Keratinocyte (primary cell): ENCODE results near the gene PRKAR2A.
"Not testable (repeated sequence)": the region's sequence is repeated elsewhere in the genome, so short reads cannot be mapped to it uniquely, and the experiment has no call there.

Experiments
- EZH2 ChIP-seq: IDR thresholded peaks from one replicate; pipeline ENCODE4 v1.6.1; 2012; ENCODE audit warnings: inconsistent platforms, mild to moderate bottlenecking, low read length, moderate library complexity
- TF ChIP-seq, protein P1 (sequence below), 3 experiments: IDR thresholded peaks in 1 of 3; conservative IDR thresholded peaks in 1 of 3; optimal IDR thresholded peaks in 1 of 3; 2 replicates in 2 of 3; 3 replicates in 1 of 3; pipeline versions ENCODE3 to v1.5.1; 2011; ENCODE audit warnings: low read length in 3 of 3, mild to moderate bottlenecking in 3 of 3, moderate library complexity in 2 of 3, control low read depth in 1 of 3, inconsistent platforms in 1 of 3; ENCODE audit not compliant: insufficient read depth in 2 of 3; ENCODE audit errors: extremely low read depth in 1 of 3

DNA sequence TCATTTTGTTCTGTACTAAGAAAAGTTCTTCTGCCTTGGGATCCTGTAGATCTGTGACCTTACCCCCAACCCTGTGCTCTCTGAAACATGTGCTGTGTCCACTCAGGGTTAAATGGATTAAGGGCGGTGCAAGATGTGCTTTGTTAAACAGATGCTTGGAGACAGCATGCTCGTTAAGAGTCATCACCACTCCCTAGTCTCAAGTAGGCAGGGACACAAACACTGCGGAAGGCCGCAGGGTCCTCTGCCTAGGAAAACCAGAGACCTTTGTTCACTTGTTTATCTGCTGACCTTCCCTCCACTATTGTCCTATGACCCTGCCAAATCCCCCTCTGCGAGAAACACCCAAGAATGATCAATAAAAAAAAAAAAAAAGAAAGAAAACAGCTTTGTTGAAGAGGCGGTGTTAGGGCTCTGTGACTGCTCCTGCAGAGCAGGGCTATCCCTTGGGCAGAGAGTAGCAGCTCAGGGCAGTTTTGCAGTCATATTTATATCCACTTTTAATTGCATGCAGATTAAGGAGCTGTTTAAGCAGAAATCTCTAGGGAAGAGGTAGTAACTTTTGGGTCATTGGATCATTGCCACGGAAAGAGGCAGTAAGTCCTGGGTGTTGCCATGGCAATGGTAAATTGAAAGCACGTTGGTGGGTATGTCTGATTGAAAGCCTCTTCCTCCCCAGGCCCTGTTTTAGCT lies 112.5 kb downstream of the PRKAR2A start:
- not testable (repeated sequence) for TF ChIP-seq EZH2
- TF ChIP-seq, protein P1, sequence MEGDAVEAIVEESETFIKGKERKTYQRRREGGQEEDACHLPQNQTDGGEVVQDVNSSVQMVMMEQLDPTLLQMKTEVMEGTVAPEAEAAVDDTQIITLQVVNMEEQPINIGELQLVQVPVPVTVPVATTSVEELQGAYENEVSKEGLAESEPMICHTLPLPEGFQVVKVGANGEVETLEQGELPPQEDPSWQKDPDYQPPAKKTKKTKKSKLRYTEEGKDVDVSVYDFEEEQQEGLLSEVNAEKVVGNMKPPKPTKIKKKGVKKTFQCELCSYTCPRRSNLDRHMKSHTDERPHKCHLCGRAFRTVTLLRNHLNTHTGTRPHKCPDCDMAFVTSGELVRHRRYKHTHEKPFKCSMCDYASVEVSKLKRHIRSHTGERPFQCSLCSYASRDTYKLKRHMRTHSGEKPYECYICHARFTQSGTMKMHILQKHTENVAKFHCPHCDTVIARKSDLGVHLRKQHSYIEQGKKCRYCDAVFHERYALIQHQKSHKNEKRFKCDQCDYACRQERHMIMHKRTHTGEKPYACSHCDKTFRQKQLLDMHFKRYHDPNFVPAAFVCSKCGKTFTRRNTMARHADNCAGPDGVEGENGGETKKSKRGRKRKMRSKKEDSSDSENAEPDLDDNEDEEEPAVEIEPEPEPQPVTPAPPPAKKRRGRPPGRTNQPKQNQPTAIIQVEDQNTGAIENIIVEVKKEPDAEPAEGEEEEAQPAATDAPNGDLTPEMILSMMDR (optimal IDR thresholded peaks at IDR 0.05 in 1 of 3, IDR thresholded peaks at IDR 0.05 in 1 of 3, conservative IDR thresholded peaks at IDR 0.05 in 1 of 3; ENCODE audit: extremely low read depth in 1 of 3, insufficient read depth in 2 of 3, low read length in 3 of 3), result not testable (repeated sequence)
